Measurements from ENCODE around the gene C5orf63. TPM values are rescaled to one million over a fixed set of nuclear protein-coding genes. Genes with fewer than 3 reads are reported as not detected.

Gene C5orf63
- total and polyA plus RNA-seq, 4 donors, result 2.1 to 6.4 (median 3.8) TPM

DNA sequence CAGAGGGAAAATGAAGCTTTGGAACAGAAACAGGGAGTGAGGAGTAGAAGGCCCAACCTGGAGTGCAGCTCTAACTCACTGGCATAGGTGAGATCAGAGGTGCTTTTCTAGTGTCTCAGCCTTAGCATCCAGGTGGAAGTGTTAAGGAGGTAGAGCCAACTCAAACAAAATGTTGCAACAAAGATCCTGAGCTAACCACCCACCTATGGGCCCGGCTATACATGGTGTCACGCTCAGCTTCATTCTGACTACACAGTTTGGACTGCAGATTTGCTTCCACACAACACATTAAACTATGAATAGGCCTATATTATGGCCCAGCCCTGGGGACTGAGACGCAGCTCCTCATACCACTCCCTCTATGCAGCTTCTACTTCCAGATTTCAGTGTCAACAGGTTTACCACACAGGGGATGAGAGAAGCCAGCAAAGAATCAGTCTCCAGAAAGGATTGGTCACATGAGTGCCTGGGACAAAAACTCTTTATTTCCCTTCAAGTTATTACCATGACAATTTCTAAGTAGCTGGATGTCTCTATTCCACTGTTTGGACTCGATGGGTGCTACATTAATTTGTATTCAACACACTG lies 9.0 kb downstream of the C5orf63 start (continued):
- no peak for TF ChIP-seq EGR1 (IDR thresholded peaks at IDR 0.05; ENCODE audit: low read depth in 2 of 2)

DNA sequence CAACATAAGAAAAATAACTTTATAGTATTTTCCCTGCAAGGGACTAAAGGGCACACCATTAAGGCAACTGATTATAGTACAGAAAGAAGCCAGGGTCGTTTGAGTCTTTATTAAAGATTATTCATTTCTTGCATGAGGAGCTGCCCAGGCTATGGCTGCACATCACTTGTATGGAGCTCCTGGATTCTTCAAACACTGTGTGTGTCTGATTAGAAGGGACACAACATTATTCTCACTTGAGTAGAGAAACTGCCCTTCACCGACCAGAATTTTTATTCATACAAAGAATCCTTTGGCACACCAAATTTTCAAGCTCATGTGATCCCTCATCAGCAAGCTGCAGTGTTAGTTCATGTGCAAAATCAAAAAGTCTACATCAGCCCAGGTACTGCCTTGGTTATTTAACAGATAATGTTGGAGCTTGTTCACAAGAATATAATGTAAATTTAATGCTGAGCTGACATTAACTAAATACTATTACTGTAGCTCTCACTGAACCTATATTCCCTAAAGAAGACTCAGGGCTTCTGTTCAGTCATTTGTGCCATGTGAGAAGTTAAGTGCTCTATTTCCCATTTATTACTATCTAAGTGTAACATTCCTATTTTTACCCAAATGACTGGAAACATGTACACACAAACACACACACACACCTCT lies 9.9 kb downstream of the C5orf63 start:
- H3K27me3 ChIP-seq (ENCODE audit: control insufficient read depth in 4 of 4, insufficient read depth in 4 of 4, low read length in 3 of 4), result no peaks in the 10 kb centered on the region
- no peaks in the 10 kb centered on the region for H3K36me3 ChIP-seq (ENCODE audit: control insufficient read depth in 4 of 4, insufficient read depth in 3 of 4, low read depth in 1 of 4, low read length in 3 of 4)
- no peak for DNase-seq (ENCODE audit: low spot score)
- H3K9ac ChIP-seq (ENCODE audit: low read depth in 1 of 2, low read length in 2 of 2), result no peak overlapping the region
- WGBS, result 71% methylated on average over 2 of the region's 2 CpGs
- TF ChIP-seq RXRA (IDR thresholded peaks at IDR 0.05) (no peak), GABPA (IDR thresholded peaks at IDR 0.05 in 1 of 2, conservative IDR thresholded peaks at IDR 0.05 in 1 of 2) (no peak), FOXA1 (IDR thresholded peaks at IDR 0.05) (no peak), HNF4A (conservative IDR thresholded peaks at IDR 0.05) (no peak), NR2F2 (IDR thresholded peaks at IDR 0.05) (no peak), TAF1 (conservative IDR thresholded peaks at IDR 0.05) (no peak), RAD21 (IDR thresholded peaks at IDR 0.05) (no peak), JUND (IDR thresholded peaks at IDR 0.05) (no peak), FOXA2 (IDR thresholded peaks at IDR 0.05) (no peak), YY1 (IDR thresholded peaks at IDR 0.05) (no peak), EGR1 (IDR thresholded peaks at IDR 0.05; ENCODE audit: low read depth in 2 of 2) (no peak), SP1 (IDR thresholded peaks at IDR 0.05) (no peak), HNF4G (IDR thresholded peaks at IDR 0.05) (no peak)
- TF ChIP-seq, protein P1, sequence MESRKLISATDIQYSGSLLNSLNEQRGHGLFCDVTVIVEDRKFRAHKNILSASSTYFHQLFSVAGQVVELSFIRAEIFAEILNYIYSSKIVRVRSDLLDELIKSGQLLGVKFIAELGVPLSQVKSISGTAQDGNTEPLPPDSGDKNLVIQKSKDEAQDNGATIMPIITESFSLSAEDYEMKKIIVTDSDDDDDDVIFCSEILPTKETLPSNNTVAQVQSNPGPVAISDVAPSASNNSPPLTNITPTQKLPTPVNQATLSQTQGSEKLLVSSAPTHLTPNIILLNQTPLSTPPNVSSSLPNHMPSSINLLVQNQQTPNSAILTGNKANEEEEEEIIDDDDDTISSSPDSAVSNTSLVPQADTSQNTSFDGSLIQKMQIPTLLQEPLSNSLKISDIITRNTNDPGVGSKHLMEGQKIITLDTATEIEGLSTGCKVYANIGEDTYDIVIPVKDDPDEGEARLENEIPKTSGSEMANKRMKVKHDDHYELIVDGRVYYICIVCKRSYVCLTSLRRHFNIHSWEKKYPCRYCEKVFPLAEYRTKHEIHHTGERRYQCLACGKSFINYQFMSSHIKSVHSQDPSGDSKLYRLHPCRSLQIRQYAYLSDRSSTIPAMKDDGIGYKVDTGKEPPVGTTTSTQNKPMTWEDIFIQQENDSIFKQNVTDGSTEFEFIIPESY (IDR thresholded peaks at IDR 0.05), result no peak
- TF ChIP-seq, protein P2, sequence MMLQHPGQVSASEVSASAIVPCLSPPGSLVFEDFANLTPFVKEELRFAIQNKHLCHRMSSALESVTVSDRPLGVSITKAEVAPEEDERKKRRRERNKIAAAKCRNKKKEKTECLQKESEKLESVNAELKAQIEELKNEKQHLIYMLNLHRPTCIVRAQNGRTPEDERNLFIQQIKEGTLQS (IDR thresholded peaks at IDR 0.05), result no peak
- TF ChIP-seq, protein P3, sequence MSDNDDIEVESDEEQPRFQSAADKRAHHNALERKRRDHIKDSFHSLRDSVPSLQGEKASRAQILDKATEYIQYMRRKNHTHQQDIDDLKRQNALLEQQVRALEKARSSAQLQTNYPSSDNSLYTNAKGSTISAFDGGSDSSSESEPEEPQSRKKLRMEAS (IDR thresholded peaks at IDR 0.05), result no peak
- TF ChIP-seq, protein P4, sequence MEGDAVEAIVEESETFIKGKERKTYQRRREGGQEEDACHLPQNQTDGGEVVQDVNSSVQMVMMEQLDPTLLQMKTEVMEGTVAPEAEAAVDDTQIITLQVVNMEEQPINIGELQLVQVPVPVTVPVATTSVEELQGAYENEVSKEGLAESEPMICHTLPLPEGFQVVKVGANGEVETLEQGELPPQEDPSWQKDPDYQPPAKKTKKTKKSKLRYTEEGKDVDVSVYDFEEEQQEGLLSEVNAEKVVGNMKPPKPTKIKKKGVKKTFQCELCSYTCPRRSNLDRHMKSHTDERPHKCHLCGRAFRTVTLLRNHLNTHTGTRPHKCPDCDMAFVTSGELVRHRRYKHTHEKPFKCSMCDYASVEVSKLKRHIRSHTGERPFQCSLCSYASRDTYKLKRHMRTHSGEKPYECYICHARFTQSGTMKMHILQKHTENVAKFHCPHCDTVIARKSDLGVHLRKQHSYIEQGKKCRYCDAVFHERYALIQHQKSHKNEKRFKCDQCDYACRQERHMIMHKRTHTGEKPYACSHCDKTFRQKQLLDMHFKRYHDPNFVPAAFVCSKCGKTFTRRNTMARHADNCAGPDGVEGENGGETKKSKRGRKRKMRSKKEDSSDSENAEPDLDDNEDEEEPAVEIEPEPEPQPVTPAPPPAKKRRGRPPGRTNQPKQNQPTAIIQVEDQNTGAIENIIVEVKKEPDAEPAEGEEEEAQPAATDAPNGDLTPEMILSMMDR (IDR thresholded peaks at IDR 0.05; ENCODE audit: low read depth, low read length, missing input control), result no peak
- TF ChIP-seq, protein P5, sequence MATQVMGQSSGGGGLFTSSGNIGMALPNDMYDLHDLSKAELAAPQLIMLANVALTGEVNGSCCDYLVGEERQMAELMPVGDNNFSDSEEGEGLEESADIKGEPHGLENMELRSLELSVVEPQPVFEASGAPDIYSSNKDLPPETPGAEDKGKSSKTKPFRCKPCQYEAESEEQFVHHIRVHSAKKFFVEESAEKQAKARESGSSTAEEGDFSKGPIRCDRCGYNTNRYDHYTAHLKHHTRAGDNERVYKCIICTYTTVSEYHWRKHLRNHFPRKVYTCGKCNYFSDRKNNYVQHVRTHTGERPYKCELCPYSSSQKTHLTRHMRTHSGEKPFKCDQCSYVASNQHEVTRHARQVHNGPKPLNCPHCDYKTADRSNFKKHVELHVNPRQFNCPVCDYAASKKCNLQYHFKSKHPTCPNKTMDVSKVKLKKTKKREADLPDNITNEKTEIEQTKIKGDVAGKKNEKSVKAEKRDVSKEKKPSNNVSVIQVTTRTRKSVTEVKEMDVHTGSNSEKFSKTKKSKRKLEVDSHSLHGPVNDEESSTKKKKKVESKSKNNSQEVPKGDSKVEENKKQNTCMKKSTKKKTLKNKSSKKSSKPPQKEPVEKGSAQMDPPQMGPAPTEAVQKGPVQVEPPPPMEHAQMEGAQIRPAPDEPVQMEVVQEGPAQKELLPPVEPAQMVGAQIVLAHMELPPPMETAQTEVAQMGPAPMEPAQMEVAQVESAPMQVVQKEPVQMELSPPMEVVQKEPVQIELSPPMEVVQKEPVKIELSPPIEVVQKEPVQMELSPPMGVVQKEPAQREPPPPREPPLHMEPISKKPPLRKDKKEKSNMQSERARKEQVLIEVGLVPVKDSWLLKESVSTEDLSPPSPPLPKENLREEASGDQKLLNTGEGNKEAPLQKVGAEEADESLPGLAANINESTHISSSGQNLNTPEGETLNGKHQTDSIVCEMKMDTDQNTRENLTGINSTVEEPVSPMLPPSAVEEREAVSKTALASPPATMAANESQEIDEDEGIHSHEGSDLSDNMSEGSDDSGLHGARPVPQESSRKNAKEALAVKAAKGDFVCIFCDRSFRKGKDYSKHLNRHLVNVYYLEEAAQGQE (IDR thresholded peaks at IDR 0.05), result no peak
- H3K4me1 ChIP-seq (ENCODE audit: control insufficient read depth in 4 of 4, insufficient read depth in 4 of 4, low read length in 3 of 4), result no peaks in the 10 kb centered on the region
- H3K9me3 ChIP-seq (ENCODE audit: control insufficient read depth in 4 of 4, low read length in 3 of 4), result no peaks in the 10 kb centered on the region
- H3K27ac ChIP-seq (ENCODE audit: low read depth in 1 of 2, low read length in 2 of 2), result no peak overlapping the region
- no peak overlapping the region for H3K4me3 ChIP-seq (ENCODE audit: low read depth in 1 of 3, low read length in 3 of 3)

Data from liver (tissue), 9 donors.